Ovary (tissue), 9 donors: ENCODE results near the gene MYO5C. TPM values are rescaled to one million over a fixed set of nuclear protein-coding genes. Genes with fewer than 3 reads are reported as not detected.

ENCODE experiments used
- DNase-seq, 5 donors: peaks; one replicate each; pipeline ENCODE4 v3.0.0-alpha.2; 2019 to 2020
- H3K27ac ChIP-seq, 2 donors: fragments of 200-600 bp; one replicate each; pipeline versions ENCODE4 v1.5.1 to v1.8.0; 2019 to 2022
- H3K27me3 ChIP-seq: fragments of 200-600 bp; one replicate; pipeline ENCODE4 v1.8.0; 2022
- H3K36me3 ChIP-seq: fragments of 200-600 bp; sonication (generic); one replicate; pipeline ENCODE4 v1.5.1; 2019
- H3K4me1 ChIP-seq: one replicate; pipeline ENCODE4 v1.8.1; 2013; ENCODE audit warnings: mild to moderate bottlenecking, moderate library complexity; ENCODE audit not compliant: insufficient read depth
- H3K4me3 ChIP-seq: fragments of 200-600 bp; sonication (generic); one replicate; pipeline ENCODE4 v1.5.1; 2017
- H3K9me3 ChIP-seq, 2 donors: fragments of 200-600 bp in 1 of 2; sonication (generic) in 1 of 2; one replicate each; pipeline versions ENCODE4 v1.5.1 to v1.8.1; 2013 to 2019; ENCODE audit warnings: mild to moderate bottlenecking in 1 of 2, moderate library complexity in 1 of 2
- EP300 ChIP-seq: sonication (generic); formaldehyde crosslinking; IDR thresholded peaks from one replicate; pipeline ENCODE4 v1.6.1; 2017; ENCODE audit warnings: antibody characterized with exemption
- POLR2A ChIP-seq: fragments of 450-650 bp; IDR thresholded peaks from one replicate; pipeline ENCODE4 v1.6.1; 2017; ENCODE audit warnings: antibody characterized with exemption, mild to moderate bottlenecking, moderate library complexity
- WGBS, 3 donors: extraction: QIAGEN DNeasy Blood & Tissue Kit in 1 of 3; methylation state at CpG; one replicate each; pipeline versions ENCODE4 v1.1.5 to v1.1.7; 2013 to 2017; 5-methylcytosine and 5-hydroxymethylcytosine counted together
- intact Hi-C, 4 donors: fragments of 100-400 bp; cut with DNase I; formaldehyde crosslinking; loops; one replicate each; pipeline versions ENCODE4 v1.11.0 to v1.15.1; 2022 to 2023
- polyA plus RNA-seq, 2 donors: library from polyadenylated mRNA; stranded (reverse); fragments of 200-250 nt in 1 of 2; fragments of 350-450 nt in 1 of 2; fragmentation: Illumina TruSeq in 1 of 2; extraction: RNeasy Lipid Tissue Mini Kit (QIAGEN cat#74804) in 1 of 2; gene quantifications; one replicate each; pipeline ENCODE4 v1.2.3, GENCODE V29; 2013 to 2014
- total RNA-seq, 7 donors: library from RNA; depleted of rRNA in 2 of 7; stranded (reverse); fragments of >200 nt in 2 of 7; fragmentation: NEBNext Ultra II Directional in 3 of 7; extraction: Animal tissue kit (Norgen Biotek cat#: 25700) in 3 of 7; gene quantifications; one replicate each; pipeline versions ENCODE4 v1.1.0 to v1.2.4, GENCODE V29; 2016 to 2023
- TF ChIP-seq, protein P1 (sequence below), 3 donors: fragments of 450-650 bp in 2 of 3; fragments of 200-600 bp in 1 of 3; IDR thresholded peaks; one replicate each; pipeline versions ENCODE4 v1.5.1 to v1.8.0; 2016 to 2022; ENCODE audit warnings: antibody characterized with exemption in 3 of 3, mild to moderate bottlenecking in 1 of 3
- donor health status: DM: no; HTN: no; CAD: no; lungs with moderate emphysema.
- donor health status: DM: no; HTN: no; CAD: no.
- donor health status: Bipolar disorder and iron deficiency.
- donor health status: DM: yes; HTN: yes; CAD: no.
- donor health status: DM: no; HTN: no; CAD: no.
- donor health status: DM: yes; HTN: yes; CAD: no.

Gene MYO5C
- total and polyA plus RNA-seq, 9 donors, result 1.1 to 23.6 (median 7.1) TPM

DNA sequence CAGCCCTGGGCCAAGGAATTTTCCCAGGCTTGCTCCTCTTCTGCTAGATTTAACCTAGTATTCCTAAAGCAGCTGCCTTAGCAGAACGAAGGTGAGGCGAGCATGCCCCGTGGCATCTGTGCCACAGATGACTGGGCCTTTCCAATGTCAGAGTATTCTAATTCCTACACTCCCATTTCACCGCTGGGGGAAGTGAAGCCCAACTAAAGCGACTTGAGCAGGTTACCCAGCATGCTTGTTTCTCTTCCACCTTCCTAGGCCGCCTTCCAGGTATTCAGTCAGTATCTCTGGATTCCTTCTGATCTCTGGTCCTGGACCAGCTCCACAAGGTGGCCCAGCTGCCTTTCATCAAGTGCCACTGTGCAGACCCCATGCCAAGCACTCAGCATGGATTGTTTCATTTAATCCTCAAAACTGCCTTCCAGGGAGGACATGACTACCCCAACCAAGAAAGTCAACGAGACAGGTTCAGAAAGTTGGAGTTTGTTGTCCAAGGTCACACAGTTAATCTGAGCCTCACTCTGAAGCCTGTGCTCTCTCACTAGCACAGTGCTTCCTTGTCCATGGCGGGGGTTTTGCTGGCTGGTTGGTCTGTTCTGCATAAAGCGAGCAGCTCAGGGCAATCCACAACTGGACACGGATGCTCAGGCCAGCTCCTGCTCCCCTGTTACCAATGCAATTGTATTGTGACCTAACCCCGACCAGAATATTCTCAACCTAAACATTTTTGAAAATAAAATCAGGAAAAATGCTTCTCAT is 15.1 kb downstream of the MYO5C start:
- intact Hi-C loops, result no loop called here
- H3K4me1 ChIP-seq, result no peaks in the 10 kb centered on the region
- no peak overlapping the region for H3K4me3 ChIP-seq
- no peaks in the 10 kb centered on the region for H3K27me3 ChIP-seq
- WGBS, 3 donors, result 74 to 84% (median 78%) methylated on average over 11 of the region's 11 CpGs
- H3K9me3 ChIP-seq, result no peaks in the 10 kb centered on the region
- DNase-seq, result no peak
- H3K36me3 ChIP-seq, result no peaks in the 10 kb centered on the region
- no peak overlapping the region for H3K27ac ChIP-seq
- TF ChIP-seq, protein P1, sequence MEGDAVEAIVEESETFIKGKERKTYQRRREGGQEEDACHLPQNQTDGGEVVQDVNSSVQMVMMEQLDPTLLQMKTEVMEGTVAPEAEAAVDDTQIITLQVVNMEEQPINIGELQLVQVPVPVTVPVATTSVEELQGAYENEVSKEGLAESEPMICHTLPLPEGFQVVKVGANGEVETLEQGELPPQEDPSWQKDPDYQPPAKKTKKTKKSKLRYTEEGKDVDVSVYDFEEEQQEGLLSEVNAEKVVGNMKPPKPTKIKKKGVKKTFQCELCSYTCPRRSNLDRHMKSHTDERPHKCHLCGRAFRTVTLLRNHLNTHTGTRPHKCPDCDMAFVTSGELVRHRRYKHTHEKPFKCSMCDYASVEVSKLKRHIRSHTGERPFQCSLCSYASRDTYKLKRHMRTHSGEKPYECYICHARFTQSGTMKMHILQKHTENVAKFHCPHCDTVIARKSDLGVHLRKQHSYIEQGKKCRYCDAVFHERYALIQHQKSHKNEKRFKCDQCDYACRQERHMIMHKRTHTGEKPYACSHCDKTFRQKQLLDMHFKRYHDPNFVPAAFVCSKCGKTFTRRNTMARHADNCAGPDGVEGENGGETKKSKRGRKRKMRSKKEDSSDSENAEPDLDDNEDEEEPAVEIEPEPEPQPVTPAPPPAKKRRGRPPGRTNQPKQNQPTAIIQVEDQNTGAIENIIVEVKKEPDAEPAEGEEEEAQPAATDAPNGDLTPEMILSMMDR (IDR thresholded peaks at IDR 0.05), result no peak
- no peak for TF ChIP-seq EP300
- TF ChIP-seq POLR2A, result no peak

DNA sequence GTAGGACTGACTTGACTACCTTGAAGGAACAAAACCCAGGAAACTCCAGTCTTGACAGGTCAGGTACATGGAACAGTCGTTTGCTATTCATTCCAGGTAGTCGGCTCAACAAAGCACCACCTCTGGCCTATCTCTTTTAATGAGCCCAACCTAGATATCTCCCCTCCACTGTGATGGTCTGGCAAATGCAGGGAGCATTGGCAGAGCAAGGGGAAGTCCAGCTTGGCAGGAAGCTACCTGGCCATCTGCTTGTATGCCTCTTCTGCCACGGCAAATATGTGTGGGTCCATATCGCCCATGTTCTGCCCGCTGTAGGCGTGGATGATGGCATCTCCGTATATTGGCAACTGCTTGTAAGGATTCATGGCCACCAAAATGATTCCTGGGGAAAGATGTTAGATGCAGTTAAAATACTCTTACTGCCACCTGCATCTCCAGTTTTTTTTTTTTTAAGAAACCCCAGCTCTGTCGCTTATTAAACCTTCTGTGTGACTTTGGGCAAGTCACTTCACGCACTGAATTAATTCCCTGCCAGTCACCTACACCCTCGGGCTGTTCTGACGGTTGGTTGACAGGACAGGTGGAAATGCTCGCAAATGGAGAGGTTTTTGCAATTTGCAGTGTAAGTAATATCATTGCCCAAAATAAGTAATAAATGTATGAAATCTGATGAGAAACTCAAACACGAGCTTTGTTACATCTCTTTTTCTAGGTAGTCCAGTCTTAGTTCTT is 16.8 kb downstream of the MYO5C start:
- no peak for DNase-seq
- no peaks in the 10 kb centered on the region for H3K4me1 ChIP-seq
- intact Hi-C loops, result no loop called here

DNA sequence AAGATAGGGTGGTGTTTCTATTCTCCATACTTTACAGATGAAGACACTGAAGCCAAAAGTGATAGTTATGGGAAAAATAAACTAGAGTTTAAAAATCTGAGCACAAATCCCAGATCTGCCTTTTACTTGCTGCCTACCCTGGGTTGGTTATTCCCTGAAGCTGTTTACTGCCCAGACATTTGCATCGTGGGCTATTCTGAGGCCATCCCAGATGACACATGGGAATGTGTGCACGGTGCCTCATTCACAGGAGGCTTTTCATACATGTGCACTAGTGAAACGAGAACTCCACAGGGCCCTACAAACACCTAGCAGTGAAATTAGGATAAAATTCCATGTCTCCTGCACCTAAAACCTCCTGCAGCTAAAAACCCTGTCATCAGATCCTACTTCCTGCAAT is 17.5 kb downstream of the MYO5C start:
- TF ChIP-seq, protein P1 (IDR thresholded peaks at IDR 0.05), result no peak
- no peak for TF ChIP-seq EP300
- TF ChIP-seq POLR2A, result no peak
- H3K36me3 ChIP-seq, result no peaks in the 10 kb centered on the region
- H3K4me3 ChIP-seq, result no peak overlapping the region
- WGBS, 3 donors, result 74 to 82% (median 78%) methylated on average over 3 of the region's 3 CpGs
- no peaks in the 10 kb centered on the region for H3K4me1 ChIP-seq
- no peak for DNase-seq
- no peaks in the 10 kb centered on the region for H3K9me3 ChIP-seq
- intact Hi-C loops, result no loop called here
- no peak overlapping the region for H3K27ac ChIP-seq
- no peaks in the 10 kb centered on the region for H3K27me3 ChIP-seq

More for the DNA sequence above, 16.8 kb downstream of the MYO5C start:
- Histone ChIP-seq H3K9me3 (no peaks in the 10 kb centered on the region), H3K27me3 (no peaks in the 10 kb centered on the region), H3K36me3 (no peaks in the 10 kb centered on the region), H3K4me3 (no peak overlapping the region), H3K27ac (no peak overlapping the region)
- TF ChIP-seq EP300, result no peak
- TF ChIP-seq, protein P1 (IDR thresholded peaks at IDR 0.05), result no peak
- TF ChIP-seq POLR2A, result no peak
- WGBS, 3 donors, result 88 to 93% (median 90%) methylated on average over 13 of the region's 13 CpGs

DNA sequence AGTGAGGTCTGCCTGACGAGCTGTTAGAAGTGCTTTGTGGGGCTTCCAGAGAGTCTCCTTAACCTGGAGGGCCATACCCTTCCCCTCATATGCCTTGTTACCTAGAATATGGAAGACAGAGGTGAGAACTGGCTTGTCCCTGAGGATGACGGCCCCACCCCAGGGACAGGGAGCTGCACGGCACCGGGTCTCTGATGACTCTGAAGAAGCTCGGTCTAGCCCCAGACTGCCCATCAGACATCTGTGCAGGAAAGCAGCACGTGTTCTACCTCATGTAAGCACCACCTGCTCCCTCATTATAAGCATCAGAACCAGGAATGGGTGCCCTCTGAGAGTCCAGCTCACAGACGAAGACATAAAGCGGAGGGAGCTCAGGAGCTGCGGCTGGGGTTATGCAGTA is 18.0 kb downstream of the MYO5C start:
- H3K27me3 ChIP-seq, result no peaks in the 10 kb centered on the region
- no peak for DNase-seq
- WGBS, 3 donors, result 90 to 92% (median 91%) methylated on average over 9 of the region's 9 CpGs
- H3K27ac ChIP-seq, result no peak overlapping the region
- H3K36me3 ChIP-seq, result no peaks in the 10 kb centered on the region
- no peak overlapping the region for H3K4me3 ChIP-seq
- H3K4me1 ChIP-seq, result no peaks in the 10 kb centered on the region
- TF ChIP-seq EP300 (no peak), POLR2A (no peak)
- TF ChIP-seq, protein P1 (IDR thresholded peaks at IDR 0.05), result no peak
- intact Hi-C loops, result no loop called here
- H3K9me3 ChIP-seq, result no peaks in the 10 kb centered on the region
